ENCODE results near the gene HOXD9.

DNA sequence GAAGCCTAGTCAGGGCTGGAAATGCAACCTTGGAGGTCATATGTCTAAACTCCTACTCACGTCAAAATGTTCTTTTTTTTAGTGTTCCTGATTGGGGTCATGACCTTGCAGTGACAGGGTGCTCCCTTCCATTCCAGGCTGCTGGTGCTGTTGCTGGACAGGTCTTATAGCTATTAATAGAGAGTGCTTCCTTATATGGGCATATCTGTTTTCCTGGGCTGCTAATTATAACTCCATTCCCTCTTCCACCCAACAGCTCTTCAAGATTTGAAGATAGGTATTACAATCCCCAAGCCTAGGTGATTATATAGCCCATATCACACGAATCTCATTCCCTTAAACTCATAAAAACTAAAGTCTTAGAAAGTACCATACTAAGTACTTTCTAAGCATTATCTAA, 47.2 kb downstream of the HOXD9 start:
- TF ChIP-seq, protein P1, sequence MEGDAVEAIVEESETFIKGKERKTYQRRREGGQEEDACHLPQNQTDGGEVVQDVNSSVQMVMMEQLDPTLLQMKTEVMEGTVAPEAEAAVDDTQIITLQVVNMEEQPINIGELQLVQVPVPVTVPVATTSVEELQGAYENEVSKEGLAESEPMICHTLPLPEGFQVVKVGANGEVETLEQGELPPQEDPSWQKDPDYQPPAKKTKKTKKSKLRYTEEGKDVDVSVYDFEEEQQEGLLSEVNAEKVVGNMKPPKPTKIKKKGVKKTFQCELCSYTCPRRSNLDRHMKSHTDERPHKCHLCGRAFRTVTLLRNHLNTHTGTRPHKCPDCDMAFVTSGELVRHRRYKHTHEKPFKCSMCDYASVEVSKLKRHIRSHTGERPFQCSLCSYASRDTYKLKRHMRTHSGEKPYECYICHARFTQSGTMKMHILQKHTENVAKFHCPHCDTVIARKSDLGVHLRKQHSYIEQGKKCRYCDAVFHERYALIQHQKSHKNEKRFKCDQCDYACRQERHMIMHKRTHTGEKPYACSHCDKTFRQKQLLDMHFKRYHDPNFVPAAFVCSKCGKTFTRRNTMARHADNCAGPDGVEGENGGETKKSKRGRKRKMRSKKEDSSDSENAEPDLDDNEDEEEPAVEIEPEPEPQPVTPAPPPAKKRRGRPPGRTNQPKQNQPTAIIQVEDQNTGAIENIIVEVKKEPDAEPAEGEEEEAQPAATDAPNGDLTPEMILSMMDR (IDR thresholded peaks at IDR 0.05; ENCODE audit: low read depth, low read length): no peak
- no peak for TF ChIP-seq EZH2phosphoT487 (IDR thresholded peaks at IDR 0.05; ENCODE audit: low read depth)
